Cardiac septum (tissue), 1 donor: ENCODE measurements around the gene ATXN2L. TPM values are rescaled to one million over a fixed set of nuclear protein-coding genes. Genes with fewer than 3 reads are reported as not detected.
A peak's percentile ranks its signal among the peaks of the same experiment; 100 is the strongest.
"Not testable (repeated sequence)": the region's sequence is repeated elsewhere in the genome, so short reads cannot be mapped to it uniquely, and the experiment has no call there.

ENCODE experiments used
- DNase-seq: peaks from one replicate; pipeline ENCODE4 v3.0.0-alpha.2; 2020; ENCODE audit warnings: low spot score
- intact Hi-C: fragments of 100-400 bp; cut with DNase I; formaldehyde crosslinking; loops from one replicate; pipeline ENCODE4 v1.14.0; 2022
- total RNA-seq: library from RNA; stranded (reverse); fragmentation: NEBNext Ultra II Directional; extraction: Animal tissue kit (Norgen Biotek cat#: 25700); gene quantifications from one replicate; pipeline ENCODE4 v1.2.1, GENCODE V29; 2021
- donor health status: DM: no; HTN: no; CAD: no.

ATXN2L gene
- total RNA-seq, 1 donor from 2014 or later, result 62.7 TPM

DNA sequence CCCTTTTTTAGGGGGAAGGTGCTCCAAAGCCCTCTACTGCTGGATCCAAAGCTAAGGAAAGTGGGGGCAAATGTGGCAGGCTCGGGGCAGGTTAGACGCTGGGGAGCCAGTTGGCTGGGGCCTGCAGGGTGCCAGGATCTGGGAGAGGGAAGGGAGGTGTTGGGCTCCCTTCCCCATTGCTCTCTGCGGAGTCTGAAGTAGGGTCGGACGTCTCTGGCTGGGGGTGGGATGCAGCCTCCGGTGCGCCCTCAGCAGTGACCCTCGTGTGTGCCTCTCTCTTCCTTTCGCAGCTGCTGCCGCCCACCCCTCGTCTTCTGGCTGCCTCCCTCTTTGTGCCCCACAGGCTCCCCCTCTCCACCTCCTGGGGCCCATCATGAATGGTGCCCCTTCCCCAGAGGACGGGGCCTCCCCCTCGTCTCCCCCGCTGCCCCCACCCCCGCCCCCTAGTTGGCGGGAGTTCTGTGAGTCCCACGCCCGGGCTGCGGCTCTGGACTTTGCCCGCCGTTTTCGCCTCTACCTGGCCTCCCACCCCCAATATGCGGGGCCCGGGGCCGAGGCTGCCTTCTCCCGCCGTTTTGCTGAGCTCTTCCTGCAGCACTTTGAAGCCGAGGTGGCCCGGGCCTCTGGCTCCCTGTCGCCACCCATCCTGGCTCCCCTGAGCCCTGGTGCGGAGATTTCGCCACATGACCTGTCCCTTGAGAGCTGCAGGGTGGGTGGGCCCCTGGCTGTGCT is 43.1 kb downstream of the ATXN2L start:
- DNase-seq, result no peak
- intact Hi-C loops, result loop anchor here (2.0 to 5.0 kb wide), 2 partner anchors 41 to 81 kb away; no protein-coding TSS in a partner anchor

DNA sequence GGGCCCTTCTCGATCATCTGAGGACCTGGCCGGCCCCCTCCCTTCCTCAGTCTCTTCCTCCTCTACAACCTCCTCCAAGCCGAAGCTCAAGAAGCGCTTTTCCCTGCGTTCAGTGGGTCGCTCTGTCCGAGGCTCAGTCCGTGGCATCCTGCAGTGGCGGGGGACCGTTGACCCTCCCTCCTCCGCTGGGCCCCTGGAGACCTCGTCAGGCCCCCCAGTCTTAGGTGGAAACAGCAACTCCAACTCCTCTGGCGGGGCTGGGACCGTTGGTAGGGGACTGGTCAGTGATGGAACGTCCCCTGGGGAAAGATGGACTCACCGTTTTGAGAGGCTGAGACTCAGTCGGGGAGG is 43.6 kb downstream of the ATXN2L start:
- DNase-seq, result no peak
- intact Hi-C loops, result loop anchor here (5.0 kb wide), 1 partner anchor 81 kb away; no protein-coding TSS in a partner anchor

DNA sequence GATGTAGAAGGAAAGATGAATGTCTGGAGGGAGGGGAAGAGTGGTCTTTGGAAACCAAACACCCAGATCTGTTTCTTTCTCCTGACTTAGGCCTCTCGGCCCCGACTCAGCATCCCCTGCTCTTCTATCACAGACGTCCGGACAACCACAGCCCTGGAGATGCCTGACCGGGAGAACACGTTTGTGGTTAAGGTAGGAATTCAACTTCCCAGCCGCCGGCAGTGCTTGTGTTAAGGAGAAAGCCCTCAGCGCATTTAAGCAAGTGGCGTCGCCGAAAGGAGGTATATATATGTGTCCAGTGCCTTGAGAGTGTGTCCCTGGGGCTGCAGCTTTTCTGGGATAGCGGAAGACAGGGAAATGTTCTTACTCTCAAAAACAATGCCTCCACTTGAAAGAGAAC is 44.4 kb downstream of the ATXN2L start:
- no peak for DNase-seq
- intact Hi-C loops, result loop anchor here (5.0 kb wide), 1 partner anchor 80 kb away; no protein-coding TSS in a partner anchor

DNA sequence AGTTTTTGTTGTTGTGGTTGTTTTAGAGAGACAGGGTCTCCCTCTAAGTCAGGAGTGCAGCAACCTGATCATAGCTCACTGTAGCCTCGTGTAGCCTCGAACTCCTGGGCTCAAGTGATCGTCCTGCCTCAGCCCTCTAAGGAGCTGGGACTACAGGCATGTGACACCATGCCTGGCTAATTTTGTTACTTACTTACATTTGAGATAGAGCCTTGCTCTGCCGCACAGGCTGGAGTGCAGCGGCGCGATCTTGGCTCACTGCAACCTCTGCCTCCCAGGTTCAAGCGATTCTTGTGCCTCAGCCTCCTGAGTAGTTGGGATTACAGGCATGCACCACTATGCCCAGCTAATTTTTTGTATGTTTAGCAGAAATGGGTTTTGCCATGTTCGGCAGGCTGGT is 44.8 kb downstream of the ATXN2L start:
- intact Hi-C loops, result loop anchor here (5.0 kb wide), 1 partner anchor 80 kb away; no protein-coding TSS in a partner anchor
- DNase-seq, result not testable (repeated sequence)

DNA sequence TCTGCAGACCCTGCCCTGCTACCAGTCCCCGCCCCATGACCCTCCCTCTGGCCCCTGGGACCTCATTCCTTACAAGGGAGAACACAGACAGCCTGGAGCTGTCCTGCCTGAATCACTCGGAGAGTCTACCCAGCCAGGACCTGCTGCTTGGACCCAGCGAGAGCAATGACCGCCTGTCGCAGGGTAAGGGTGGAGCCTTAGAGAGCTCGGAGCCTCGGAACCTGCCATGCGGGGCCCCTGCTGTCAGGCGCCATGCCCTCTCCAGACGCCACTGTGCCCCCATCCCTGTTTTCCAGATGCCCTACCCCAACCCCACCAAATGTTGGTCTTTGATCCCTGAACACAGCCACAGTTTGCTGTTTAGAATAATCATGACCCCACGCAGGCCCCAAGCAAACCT is 46.4 kb downstream of the ATXN2L start:
- intact Hi-C loops, result loop anchor here (5.0 kb wide), 1 partner anchor 78 kb away; no protein-coding TSS in a partner anchor
- DNase-seq, result no peak

DNA sequence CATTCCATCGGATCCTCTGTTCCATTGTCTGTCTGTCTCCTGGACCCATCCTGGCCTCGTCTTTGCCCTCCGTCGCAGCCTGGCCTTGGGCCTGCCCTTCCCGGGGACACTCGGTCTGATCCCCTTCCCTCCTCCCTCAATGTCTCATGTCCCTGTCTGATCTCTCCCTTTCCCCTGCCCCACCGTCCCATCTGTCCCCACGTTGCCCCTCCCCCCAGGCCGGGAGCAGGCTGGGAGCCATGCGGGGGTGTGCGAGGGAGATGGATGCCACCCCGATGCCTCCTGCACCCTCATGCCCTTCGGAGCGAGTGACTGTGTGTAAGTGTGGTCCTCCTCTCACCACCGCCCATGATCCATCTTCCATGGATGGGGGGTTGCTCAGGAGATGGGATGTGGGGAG is 50.2 kb downstream of the ATXN2L start:
- DNase-seq, result no peak
- intact Hi-C loops, result no loop called here

DNA sequence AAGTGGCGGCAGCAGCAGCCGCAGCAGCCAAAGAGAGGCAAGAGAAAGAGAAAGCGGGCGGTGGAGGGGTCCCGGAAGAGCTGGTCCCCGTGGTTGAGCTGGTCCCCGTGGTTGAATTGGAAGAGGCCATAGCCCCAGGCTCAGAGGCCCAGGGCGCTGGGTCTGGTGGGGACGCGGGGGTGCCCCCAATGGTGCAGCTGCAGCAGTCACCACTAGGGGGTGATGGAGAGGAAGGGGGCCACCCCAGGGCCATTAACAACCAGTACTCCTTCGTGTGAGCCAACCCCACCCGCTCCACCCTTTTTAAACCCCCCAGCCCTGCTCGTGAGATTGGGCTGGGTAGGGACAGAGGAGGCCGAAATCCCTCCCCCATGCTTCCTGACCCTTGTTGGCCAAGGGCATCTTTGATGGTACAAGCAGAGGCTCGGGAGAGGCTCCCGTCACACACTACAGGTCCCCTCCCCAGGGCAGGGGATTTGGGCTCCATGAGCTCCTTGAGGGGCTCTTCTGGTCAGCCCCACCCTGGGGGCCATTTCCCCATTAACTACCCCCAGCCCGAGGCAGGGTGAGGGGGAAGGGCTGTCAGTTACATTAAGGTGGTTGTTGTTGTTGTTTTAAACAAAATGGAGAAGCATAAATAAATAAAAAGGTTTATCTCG is 50.9 kb downstream of the ATXN2L start:
- no peak for DNase-seq
- intact Hi-C loops, result no loop called here

DNA sequence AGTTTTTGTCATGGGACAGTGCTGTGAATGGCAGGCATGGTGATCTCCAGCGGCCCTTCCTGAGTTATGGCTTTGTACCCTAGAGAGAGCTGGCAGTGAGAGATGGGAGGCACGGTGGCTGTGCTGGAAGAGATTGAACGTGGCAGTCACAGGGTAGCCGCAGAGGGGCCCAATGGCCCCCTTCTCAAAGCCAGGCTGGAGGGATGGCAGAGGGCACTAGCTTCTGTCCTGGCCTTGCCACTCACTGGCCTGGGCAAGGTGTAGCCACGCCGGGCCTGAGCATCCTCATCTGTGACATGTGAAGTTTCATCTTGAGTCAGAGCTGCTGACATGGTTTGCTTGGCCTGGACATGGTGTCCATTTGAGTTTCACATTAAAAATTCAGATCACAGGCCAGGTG is 51.6 kb downstream of the ATXN2L start:
- no peak for DNase-seq
- intact Hi-C loops, result no loop called here

DNA sequence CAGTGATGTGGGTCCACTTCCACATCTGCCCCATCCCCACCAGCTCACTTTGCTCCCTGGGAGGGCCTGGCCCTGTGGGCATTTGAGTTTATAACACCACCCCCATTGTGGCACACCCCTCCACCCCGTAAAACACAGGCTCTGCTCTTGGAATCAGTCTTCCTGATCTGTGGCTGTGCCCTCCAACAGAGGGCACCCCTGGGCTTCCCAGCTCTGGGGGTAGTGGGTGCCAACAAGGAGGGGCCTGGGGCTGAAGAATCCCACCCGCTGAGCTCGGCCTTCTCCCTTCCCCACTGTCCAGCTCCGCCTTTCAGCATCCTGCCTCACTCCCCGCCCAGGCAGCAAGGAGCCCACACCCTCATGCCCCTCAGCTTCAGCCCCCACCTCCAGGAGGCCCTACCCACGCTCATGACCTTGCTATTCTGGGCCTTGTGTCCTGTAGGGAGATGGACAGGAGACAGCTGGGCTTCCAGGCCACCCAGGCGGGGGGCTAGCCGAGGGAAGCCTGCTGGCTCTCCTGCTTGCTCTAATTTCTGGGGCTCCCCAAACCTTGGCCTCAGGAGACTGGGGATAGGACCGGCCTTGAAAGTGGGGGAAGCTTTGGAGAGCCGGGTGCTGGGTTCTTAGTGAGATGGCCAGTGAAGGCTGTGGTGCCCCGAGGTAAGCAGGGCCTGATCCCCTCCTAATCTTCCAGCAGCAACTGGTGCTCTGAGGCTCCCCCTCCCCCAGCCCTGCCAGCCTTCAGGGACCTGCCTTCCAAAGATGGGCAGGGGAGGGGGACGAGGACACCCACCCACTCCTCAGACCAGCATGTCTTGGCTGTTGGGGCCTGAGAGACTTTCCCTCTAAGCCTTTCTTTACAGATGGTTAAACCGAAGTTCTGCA is 52.6 kb downstream of the ATXN2L start:
- intact Hi-C loops, result no loop called here
- DNase-seq, result no peak

DNA sequence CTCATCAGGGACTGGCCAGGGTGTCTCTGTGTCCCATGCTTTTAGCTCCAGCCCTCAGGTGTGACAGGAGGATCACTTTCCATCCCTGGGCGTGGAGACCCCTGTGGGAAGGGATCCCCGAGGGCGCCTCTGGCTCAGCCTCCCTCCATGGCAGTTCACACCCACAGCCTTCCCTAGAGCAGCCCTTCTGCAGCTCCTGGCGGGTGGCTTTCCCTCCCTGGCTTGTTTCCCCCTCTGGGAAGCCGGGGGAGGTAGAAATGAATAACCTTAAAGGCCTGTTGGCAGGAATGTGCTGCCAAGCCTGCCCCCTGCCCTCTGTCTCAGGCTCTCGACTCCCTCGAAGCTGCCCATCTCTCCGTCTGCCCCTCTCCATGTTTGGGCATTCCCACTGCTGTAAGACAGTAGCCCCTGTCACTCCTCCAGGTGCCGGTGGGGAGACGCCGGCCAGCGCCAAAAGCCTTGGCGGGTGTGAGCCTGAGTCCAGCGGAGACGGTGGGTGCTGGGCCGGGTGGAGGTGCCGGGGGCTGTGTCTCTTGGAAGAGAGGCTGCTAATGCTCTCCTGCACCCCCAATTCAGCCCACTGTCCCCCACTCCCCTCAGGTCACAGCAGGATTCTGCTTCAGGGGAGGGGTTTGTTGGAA is 53.3 kb downstream of the ATXN2L start:
- intact Hi-C loops, result no loop called here
- no peak for DNase-seq

DNA sequence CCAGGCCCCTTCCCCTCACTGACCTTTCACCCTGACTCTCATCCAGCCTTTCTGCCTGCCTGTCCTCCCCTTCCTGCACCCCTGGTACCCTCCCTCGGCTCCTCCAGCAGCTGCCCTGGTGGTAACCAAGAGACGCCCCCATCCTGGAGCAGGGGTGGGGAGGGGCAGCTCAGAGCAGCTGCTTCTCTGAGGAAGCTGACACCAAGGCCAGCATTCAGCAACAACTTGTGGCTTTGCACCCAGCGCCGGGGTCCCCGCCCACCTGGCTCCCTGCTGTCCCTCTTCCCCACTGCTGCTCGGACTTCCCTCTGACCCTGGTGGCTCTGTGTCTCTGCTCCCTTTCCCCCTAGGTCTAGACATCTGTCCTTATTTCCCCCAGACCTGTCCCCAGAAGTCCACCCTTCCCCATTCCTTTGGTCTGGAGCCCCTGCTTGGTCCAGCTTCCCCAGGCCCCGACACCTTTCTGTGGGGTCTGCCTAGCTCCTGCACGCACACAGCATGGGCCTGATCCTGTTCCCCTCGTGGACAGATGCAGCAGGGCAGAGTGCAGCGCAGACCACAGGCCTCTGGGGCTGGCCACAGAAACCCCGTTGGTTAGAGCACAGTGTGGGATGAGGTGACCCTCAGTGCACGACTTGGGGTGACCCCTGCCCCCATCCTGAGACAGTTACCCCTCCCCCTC is 54.3 kb downstream of the ATXN2L start:
- DNase-seq, result no peak
- intact Hi-C loops, result no loop called here

DNA sequence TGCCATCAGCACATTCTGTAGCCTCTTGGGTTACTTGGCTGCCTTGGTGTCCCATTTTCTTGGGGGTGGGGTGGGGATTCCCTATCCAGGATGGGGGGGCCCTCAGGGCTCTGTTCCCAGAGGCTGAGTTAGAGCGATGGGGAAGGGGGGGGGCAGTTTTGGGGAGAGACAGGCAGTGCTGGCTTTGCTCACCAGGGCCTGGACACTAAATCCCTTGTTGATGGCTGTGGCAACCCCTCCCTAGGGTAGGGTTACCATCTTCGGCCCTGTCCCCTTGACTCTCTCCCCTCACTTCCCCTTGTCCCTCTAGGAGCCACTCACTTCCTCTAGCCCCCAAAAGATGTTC is 54.8 kb downstream of the ATXN2L start:
- no peak for DNase-seq
- intact Hi-C loops, result no loop called here

DNA sequence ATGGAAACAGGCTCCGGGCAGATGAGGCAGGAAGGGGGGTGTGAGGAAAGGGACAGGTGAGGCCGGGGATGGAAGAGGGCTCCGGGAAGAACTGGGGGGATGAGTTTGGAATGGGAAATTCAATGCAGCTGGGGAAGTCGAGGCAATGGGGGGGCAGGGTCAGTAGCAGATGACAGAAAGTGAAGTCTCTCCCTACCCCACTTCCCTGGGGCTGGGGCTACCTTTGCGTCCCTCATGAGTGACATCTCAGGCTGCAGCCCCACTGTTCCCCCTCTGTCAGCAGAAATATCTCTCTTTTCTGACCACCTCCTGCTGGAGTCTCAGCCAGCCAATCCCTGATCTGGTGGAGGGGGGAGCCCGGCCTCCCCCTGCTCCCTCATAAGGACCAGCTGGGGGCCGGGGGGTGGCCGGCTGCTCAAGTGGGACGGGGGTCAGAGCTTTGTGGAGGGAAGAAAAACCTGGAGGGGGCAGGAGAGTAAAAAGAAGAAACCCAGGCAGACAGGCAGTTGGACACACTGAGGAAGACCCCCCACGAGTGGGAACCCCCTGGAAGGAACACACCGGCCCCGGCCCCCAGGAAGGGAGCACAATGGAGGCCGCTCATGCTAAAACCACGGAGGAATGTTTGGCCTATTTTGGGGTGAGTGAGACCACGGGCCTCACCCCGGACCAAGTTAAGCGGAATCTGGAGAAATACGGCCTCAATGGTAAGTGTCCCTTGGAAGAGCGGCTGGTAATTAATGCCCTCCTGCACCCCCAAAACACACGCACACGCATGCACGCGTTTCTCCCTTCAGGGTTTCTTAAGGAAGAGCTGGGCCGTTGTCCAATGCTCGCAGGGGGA is 55.5 kb downstream of the ATXN2L start, which contains the start of gene ATP2A1:
Gene ATP2A1 (plus strand): TSS at position 406 of the 844 bp plus-strand sequence. CDS start 184 bp downstream, at position 590.
- intact Hi-C loops, result no loop called here
- DNase-seq, result no peak

DNA sequence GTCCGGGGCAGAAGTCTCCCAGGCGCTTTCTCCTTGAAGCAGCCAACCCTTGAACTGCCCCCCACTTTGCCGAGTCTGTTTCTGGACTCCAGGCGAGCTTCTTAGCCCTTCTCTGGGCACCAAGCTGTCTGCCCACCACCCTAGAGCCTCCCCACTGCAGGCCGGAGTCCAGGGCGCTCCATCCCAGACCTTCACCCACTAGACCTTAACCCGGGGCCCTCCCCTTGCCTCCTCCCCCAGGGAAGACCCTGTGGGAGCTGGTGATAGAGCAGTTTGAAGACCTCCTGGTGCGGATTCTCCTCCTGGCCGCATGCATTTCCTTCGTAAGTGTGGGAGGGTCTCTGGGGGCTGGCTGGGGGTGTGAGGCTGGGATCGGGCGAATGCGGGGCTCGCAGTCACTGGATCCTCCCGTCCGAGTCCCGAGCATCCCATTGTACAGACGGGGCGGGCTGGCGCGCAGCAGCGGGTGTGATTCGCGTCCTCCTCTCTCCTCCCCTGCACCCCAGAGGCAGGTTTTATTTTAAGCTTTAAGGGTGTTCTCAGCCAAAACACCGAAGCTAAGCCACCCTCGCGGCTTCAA is 56.6 kb downstream of the ATXN2L start:
- intact Hi-C loops, result no loop called here
- DNase-seq, result no peak

DNA sequence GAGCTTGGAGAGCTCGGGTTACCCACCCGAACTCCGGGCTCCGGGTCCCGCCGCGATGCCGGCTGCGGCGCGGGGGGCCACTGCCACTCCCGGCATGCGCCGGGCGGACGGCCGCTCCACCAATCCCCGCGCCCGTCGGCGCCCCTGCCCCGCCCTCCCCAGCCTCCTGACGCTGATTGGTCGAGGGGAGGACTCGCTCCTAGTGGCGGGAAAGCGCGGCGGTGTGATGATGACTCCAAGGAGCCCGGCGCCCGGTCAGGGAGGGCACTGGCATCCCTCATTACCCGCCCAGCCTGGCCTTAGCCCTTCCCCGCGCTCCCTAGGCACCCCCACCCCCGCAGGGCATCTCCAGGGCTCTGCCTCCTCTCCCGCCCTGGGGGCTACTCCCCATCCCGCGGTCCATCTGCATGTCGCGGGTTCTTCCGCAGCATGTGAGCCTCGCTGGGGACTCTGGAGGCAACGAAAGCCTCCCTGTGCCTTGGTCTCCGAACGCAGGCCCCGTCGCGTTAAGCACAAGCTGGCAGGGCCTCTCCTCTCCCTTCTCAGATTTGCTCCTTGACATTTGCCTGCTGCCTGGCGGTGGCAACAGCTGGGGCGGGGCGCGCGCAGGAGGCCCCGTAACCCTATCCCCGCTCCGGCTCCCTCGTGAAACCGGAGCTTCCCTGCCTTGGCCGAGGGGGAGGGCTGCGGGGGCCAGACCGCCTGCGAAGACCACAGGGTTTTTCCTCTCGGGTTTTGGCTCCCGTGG is 57.2 kb downstream of the ATXN2L start:
- intact Hi-C loops, result loop anchor here (5.0 kb wide), 1 partner anchor 42 kb away; no protein-coding TSS in a partner anchor
- peak; percentile 93 for DNase-seq

DNA sequence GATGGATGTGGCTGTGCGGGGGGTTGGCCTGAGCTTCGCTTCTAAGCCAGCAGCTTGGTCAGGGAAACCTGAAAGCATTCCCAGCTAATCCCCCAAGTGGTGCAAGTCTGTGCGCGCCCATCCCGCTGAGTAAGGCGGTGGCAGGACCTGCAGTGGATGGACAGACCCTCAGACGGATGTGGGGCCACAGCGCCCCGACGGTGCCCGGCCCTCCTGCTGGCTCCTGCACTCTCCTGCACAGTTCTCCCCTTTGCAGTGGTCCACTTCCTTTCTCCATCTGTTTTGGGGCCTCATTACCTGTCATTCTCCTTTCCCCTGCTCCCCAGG is 57.8 kb downstream of the ATXN2L start:
- intact Hi-C loops, result loop anchor here (5.0 kb wide), 1 partner anchor 42 kb away; no protein-coding TSS in a partner anchor
- no peak for DNase-seq

DNA sequence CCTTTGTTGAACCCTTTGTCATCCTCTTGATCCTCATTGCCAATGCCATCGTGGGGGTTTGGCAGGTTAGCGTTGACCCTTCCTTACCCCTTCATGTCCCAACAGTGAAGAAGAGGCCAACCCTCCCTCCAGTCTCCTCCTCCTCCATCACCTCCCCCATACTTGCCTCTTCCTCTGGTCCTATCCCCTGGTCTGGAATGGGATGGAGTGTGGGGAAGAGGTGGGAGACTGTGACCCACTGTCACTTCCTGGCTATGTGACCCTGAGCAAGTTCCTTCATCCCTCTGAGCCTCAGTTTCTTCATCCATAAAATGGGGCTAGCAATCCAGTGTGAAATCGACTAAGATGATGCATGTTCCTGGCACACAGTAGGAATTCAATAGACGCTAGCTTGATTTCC is 58.2 kb downstream of the ATXN2L start:
- no peak for DNase-seq
- intact Hi-C loops, result loop anchor here (5.0 kb wide), 1 partner anchor 41 kb away; no protein-coding TSS in a partner anchor
